ENCODE results near the gene AIFM3.
A peak's percentile ranks its signal among the peaks of the same experiment; 100 is the strongest.
"Not testable (repeated sequence)": the region's sequence is repeated elsewhere in the genome, so short reads cannot be mapped to it uniquely, and the experiment has no call there.

The AIFM3 gene

DNA sequence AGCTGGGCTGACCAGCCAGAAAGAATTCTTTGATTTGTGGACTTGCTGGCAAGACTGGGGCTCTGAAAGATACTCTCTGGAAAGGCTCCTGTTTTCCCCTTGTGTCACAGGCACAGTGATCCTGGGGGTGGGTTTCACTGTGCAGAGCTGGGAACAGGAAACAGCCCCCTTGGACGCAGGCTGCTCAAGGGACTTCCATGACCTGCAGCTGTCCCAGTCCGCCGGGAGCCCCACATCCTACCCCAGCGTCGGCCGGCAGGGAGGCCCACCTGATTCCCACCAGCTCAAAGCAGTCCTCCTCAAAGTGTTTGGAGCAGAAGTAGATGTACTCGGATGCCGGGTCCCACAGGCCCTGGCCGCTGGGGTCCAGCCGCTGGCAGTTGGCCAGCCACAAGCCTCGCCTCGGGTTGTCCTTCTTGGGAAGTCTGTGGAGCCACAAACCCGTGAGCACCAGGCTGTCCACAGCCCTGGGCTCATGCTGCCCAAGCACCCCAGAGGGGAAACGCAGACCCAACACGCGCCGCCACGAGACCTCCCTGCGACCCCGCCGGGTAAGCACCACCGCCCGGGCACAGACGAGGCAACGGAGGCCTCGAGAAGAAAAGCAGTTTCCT is 34.0 kb downstream of the AIFM3 start:
- no peaks in the 10 kb centered on the region; the same call in 1 of the 2 replicates for H3K36me3 ChIP-seq (ENCODE audit: insufficient read depth, low read length)
- TF ChIP-seq, protein P1, sequence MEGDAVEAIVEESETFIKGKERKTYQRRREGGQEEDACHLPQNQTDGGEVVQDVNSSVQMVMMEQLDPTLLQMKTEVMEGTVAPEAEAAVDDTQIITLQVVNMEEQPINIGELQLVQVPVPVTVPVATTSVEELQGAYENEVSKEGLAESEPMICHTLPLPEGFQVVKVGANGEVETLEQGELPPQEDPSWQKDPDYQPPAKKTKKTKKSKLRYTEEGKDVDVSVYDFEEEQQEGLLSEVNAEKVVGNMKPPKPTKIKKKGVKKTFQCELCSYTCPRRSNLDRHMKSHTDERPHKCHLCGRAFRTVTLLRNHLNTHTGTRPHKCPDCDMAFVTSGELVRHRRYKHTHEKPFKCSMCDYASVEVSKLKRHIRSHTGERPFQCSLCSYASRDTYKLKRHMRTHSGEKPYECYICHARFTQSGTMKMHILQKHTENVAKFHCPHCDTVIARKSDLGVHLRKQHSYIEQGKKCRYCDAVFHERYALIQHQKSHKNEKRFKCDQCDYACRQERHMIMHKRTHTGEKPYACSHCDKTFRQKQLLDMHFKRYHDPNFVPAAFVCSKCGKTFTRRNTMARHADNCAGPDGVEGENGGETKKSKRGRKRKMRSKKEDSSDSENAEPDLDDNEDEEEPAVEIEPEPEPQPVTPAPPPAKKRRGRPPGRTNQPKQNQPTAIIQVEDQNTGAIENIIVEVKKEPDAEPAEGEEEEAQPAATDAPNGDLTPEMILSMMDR (conservative IDR thresholded peaks at IDR 0.05; ENCODE audit: low read length), result no peak
- no peak for TF ChIP-seq EZH2phosphoT487 (IDR thresholded peaks at IDR 0.05; ENCODE audit: borderline replicate concordance)
- no peaks in the 10 kb centered on the region for H3K9me2 ChIP-seq (replicated peaks; ENCODE audit: low read depth, low read length)
- peaks cover 18% of the 10 kb centered on the region for H4K20me1 ChIP-seq (ENCODE audit: insufficient read depth, low read length, poor library complexity, severe bottlenecking)
- H3K4me1 ChIP-seq (ENCODE audit: insufficient read depth, low read length, poor library complexity, severe bottlenecking), result peaks cover 19% of the 10 kb centered on the region
- no peaks in the 10 kb centered on the region for H3K27me3 ChIP-seq (ENCODE audit: insufficient read depth, low read length, poor library complexity, severe bottlenecking)
- H3K4me3 ChIP-seq (ENCODE audit: low read length, poor library complexity, severe bottlenecking), result peak overlapping the region; percentile 95
- H3K9ac ChIP-seq (ENCODE audit: low read depth, low read length, poor library complexity, severe bottlenecking), result peak overlapping the region; percentile 97
- H3K4me2 ChIP-seq (ENCODE audit: low read depth, low read length, poor library complexity, severe bottlenecking), result peak overlapping the region; percentile 86
- H2AFZ ChIP-seq (ENCODE audit: low read length), result peak overlapping the region; percentile 99
- peaks cover 3% of the 10 kb centered on the region for H3F3A ChIP-seq (ENCODE audit: low read depth)
- H3K9me3 ChIP-seq (ENCODE audit: insufficient read depth, low read depth, low read length), result no peaks in the 10 kb centered on the region
- H3K79me2 ChIP-seq (ENCODE audit: insufficient read depth, low read length), result peaks cover 34% of the 10 kb centered on the region

DNA sequence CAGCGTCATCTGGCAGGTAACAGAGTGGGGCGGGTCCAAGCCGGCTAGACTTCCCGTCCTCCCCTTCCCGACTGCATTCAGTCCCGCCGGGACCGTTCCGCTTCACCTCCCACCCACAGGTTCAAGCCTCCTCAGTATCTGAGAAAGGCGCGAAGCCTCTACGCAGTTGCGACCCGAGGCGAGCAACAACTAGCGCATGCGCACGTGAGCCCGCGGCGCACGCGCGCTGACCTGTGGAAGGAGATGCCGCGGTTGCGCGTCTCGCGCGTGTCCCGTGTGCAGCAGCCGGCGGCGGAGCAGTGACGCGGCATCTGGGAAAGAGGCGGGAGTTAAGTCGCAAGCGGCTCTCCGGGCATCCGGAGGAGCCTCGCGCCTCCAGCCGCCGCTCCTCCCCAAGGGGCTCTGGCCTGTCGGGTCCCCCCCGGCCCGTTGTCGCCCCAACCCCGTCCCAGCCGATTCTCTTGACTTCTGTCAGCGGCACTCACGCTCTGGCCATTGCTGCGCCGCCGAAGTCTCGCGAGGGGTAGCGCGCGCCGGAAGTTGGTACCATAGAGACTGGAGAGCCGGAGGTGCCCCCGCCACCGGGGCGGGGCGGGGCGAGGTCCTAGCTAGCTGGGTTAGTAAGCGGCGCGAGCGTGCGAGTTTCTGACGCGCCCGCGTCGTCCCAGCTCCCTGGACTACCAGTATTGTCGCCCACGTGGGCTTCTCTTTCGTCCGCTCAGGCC is 34.7 kb downstream of the AIFM3 start, which contains the start of gene THAP7:
TSS of gene THAP7 (minus strand) at position 518 of the 725 bp plus-strand sequence. CDS start at position 311, 207 bp downstream.
- H3F3A ChIP-seq (ENCODE audit: low read depth), result peaks cover 3% of the 10 kb centered on the region
- no peak for TF ChIP-seq EZH2phosphoT487 (IDR thresholded peaks at IDR 0.05; ENCODE audit: borderline replicate concordance)
- TF ChIP-seq, protein P1 (conservative IDR thresholded peaks at IDR 0.05; ENCODE audit: low read length), result no peak
- peak within 1 kb of the TSS; percentile 99 for H2AFZ ChIP-seq (ENCODE audit: low read length)
- no peaks in the 10 kb centered on the region; the same call in 1 of the 2 replicates for H3K36me3 ChIP-seq (ENCODE audit: insufficient read depth, low read length)
- H3K4me2 ChIP-seq (ENCODE audit: low read depth, low read length, poor library complexity, severe bottlenecking), result peak within 1 kb of the TSS; percentile 86
- H3K27me3 ChIP-seq (ENCODE audit: insufficient read depth, low read length, poor library complexity, severe bottlenecking), result no peaks in the 10 kb centered on the region
- H3K9ac ChIP-seq (ENCODE audit: low read depth, low read length, poor library complexity, severe bottlenecking), result peak within 1 kb of the TSS; percentile 97
- H3K4me1 ChIP-seq (ENCODE audit: insufficient read depth, low read length, poor library complexity, severe bottlenecking), result peaks cover 19% of the 10 kb centered on the region
- peaks cover 34% of the 10 kb centered on the region for H3K79me2 ChIP-seq (ENCODE audit: insufficient read depth, low read length)
- H3K9me3 ChIP-seq (ENCODE audit: insufficient read depth, low read depth, low read length), result no peaks in the 10 kb centered on the region
- H3K9me2 ChIP-seq (replicated peaks; ENCODE audit: low read depth, low read length), result no peaks in the 10 kb centered on the region
- H4K20me1 ChIP-seq (ENCODE audit: insufficient read depth, low read length, poor library complexity, severe bottlenecking), result peaks cover 18% of the 10 kb centered on the region
- peak within 1 kb of the TSS; percentile 95 for H3K4me3 ChIP-seq (ENCODE audit: low read length, poor library complexity, severe bottlenecking)

DNA sequence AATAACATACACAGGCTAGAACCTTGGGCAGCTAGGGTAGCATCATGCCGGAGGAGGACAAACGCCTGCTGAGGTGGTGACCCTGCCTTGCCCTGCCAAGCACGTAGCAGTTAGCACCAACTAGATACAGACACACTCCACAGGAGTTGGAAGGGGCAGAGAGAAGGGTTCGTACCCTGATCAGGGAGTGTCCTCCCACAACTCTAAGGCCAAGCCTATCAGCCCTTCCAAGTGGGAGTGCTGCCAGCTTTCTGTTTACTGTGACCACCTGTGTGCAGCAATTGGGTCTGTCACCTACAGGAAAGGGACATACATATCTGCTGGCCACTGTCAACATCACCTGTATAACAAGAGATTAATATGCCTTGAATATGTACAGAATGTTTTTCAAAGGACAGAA is 36.7 kb downstream of the AIFM3 start:
- peak overlapping the region; percentile 95 for H3K4me3 ChIP-seq (ENCODE audit: low read length, poor library complexity, severe bottlenecking)
- no peaks in the 10 kb centered on the region; the same call in 1 of the 2 replicates for H3K36me3 ChIP-seq (ENCODE audit: insufficient read depth, low read length)
- H3K9ac ChIP-seq (ENCODE audit: low read depth, low read length, poor library complexity, severe bottlenecking), result peak overlapping the region; percentile 97
- H3K9me2 ChIP-seq (replicated peaks; ENCODE audit: low read depth, low read length), result no peaks in the 10 kb centered on the region
- peaks cover 19% of the 10 kb centered on the region for H3K4me1 ChIP-seq (ENCODE audit: insufficient read depth, low read length, poor library complexity, severe bottlenecking)
- TF ChIP-seq, protein P1 (conservative IDR thresholded peaks at IDR 0.05; ENCODE audit: low read length), result no peak
- TF ChIP-seq EZH2phosphoT487 (IDR thresholded peaks at IDR 0.05; ENCODE audit: borderline replicate concordance), result no peak
- H3K9me3 ChIP-seq (ENCODE audit: insufficient read depth, low read depth, low read length), result no peaks in the 10 kb centered on the region
- H3K27me3 ChIP-seq (ENCODE audit: insufficient read depth, low read length, poor library complexity, severe bottlenecking), result no peaks in the 10 kb centered on the region
- peak overlapping the region; percentile 86 for H3K4me2 ChIP-seq (ENCODE audit: low read depth, low read length, poor library complexity, severe bottlenecking)
- peaks cover 3% of the 10 kb centered on the region for H3F3A ChIP-seq (ENCODE audit: low read depth)
- H2AFZ ChIP-seq (ENCODE audit: low read length), result no peak overlapping the region
- peaks cover 34% of the 10 kb centered on the region for H3K79me2 ChIP-seq (ENCODE audit: insufficient read depth, low read length)
- H4K20me1 ChIP-seq (ENCODE audit: insufficient read depth, low read length, poor library complexity, severe bottlenecking), result peaks cover 18% of the 10 kb centered on the region

DNA sequence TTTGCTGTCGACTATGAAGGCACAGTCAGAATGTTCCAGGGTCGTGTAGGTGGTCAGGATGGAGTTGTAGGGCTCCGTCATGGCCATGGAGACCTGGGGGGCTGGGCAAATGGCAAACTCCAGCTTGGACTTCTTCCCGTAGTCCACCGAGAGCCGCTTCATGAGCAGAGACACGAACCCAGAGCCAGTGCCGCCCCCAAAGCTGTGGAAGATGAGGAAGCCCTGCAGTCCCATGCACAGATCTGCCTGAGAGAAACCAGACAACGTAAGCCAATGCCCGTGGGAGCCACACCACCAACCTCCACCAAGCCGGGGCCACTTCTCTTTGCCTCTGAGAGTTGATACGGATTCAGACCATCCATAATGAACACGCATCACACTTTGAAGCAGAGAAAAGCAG is 42.2 kb downstream of the AIFM3 start:
- H2AFZ ChIP-seq (ENCODE audit: low read length); H3F3A ChIP-seq (ENCODE audit: low read depth); H3K27me3 ChIP-seq (ENCODE audit: insufficient read depth, low read length, poor library complexity, severe bottlenecking); H3K9ac ChIP-seq (ENCODE audit: low read depth, low read length, poor library complexity, severe bottlenecking); H4K20me1 ChIP-seq (ENCODE audit: insufficient read depth, low read length, poor library complexity, severe bottlenecking); H3K9me3 ChIP-seq (ENCODE audit: insufficient read depth, low read depth, low read length); H3K9me2 ChIP-seq (replicated peaks; ENCODE audit: low read depth, low read length); H3K4me3 ChIP-seq (ENCODE audit: low read length, poor library complexity, severe bottlenecking); H3K4me1 ChIP-seq (ENCODE audit: insufficient read depth, low read length, poor library complexity, severe bottlenecking); H3K79me2 ChIP-seq (ENCODE audit: insufficient read depth, low read length); H3K36me3 ChIP-seq (ENCODE audit: insufficient read depth, low read length); H3K4me2 ChIP-seq (ENCODE audit: low read depth, low read length, poor library complexity, severe bottlenecking): not testable (repeated sequence)
